Skin epidermis (tissue), 12 donors: ENCODE measurements around the gene TTC8.
A peak's percentile ranks its signal among the peaks of the same experiment; 100 is the strongest.
"Not testable (repeated sequence)": the region's sequence is repeated elsewhere in the genome, so short reads cannot be mapped to it uniquely, and the experiment has no call there.

Experiments
- H3K27ac ChIP-seq, 21 experiments: fragments of 200-600 bp; sonication (generic) in 11 of 21; one replicate each; pipeline ENCODE4 v1.5.0; 2020; ENCODE audit warnings: mild to moderate bottlenecking in 3 of 21, inconsistent platforms in 2 of 21, moderate library complexity in 2 of 21
- H3K4me3 ChIP-seq, 7 experiments: fragments of 200-600 bp; sonication (generic) in 2 of 7; one replicate each; pipeline ENCODE4 v1.5.0; 2020; ENCODE audit warnings: inconsistent platforms in 2 of 7, mild to moderate bottlenecking in 2 of 7, moderate library complexity in 1 of 7

The TTC8 gene

DNA sequence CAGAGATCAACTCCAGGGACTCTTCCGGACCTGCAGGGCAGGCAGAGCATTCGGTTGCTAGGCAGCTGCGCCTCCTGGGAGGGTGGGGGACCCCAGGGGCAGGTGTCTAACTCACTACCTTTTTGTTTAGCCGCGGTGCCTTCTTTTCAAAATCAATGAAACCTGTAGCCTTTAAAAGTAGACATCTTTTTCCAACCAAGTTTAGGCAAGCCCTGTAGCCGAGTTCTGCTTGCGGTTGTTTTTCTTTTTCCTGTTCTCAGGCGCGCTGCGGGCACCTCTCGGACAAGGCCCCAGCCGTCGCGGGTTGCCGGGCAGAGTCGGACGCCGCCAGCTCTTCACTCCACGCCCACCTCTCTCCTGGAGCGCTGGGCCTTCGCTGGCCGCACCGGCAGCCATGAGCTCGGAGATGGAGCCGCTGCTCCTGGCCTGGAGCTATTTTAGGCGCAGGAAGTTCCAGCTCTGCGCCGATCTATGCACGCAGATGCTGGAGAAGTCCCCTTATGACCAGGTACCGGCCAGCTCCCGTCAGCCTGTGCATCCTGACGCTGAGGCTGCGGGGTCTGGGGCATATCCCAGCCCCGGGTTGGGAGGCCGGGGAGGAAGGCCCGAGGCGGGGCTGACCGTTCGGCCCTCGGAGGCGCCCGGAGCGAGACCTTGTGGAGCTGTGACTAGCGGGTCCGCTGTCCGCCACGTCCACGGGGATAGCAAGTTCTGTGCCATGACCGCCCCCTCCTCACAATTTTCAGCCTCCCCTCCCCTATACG, at the start of gene TTC8:
TSS of gene TTC8 (plus strand) at position 338 of the 764 bp plus-strand sequence. CDS start at position 395, 57 bp downstream.
- peak within 1 kb of the TSS; percentile 58 to 77 (median 69) for H3K4me3 ChIP-seq
- H3K27ac ChIP-seq: peak within 1 kb of the TSS; percentile 43 to 97 (median 88)

DNA sequence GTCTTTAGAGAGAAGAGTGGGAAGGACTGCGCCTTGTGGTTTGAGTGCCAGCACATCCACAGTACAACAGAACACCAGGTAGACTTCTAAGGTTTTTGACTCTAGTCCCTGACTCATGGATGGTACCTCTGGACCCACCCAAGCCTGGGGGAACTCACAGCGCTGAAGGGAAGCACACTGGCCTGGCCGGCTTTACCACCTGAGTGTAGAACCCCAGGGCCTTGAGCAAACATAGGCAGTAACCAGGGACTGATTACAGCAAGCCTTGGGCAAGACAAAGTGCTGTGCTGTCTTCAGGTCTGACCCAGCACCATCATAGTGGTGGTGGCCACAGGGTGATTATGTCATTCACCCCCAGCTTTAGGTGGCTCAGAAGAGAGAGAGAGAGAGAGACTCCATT, 48.9 kb upstream of the TTC8 start:
- H3K4me3 ChIP-seq: no peak overlapping the region
- no peak overlapping the region for H3K27ac ChIP-seq

DNA sequence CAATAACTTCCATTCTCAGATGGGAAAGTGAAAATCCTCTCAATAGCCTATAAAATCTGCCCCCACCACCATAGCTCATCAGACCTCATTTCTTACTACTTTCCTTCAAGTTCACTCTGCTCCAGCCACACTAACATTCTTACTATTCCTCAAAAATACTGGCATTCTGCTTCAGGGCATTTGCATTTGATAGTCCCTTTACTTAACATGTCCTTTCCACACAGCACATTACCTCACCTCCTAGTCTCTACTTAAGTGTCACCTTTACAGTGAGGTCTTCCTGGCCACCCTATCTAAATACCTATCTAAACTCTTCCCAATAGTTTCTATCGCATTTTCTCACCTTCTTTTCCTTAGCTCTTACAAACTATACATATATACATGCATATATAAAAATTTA, 38.5 kb upstream of the TTC8 start:
- Histone ChIP-seq H3K27ac (no peak overlapping the region), H3K4me3 (no peak overlapping the region)

DNA sequence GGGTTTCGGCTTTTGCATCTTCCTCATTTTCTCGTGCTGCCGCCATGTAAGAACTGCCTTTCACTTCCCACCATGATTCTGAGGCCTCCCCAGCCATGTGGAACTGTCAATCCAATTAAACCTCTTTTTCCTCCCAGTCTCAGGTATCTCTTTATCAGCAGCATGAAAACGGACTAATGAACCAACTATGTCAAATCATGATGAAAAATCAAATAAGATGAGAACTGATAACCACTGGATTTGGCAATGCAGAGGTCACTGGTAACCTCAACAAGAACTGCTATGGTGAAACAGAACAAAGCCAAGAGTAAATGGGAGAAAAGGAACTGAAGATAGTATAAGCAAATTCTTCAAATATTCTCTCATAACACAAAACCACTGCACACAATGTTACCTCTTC, 37.7 kb upstream of the TTC8 start:
- H3K27ac ChIP-seq: no peak overlapping the region
- H3K4me3 ChIP-seq: no peak overlapping the region

DNA sequence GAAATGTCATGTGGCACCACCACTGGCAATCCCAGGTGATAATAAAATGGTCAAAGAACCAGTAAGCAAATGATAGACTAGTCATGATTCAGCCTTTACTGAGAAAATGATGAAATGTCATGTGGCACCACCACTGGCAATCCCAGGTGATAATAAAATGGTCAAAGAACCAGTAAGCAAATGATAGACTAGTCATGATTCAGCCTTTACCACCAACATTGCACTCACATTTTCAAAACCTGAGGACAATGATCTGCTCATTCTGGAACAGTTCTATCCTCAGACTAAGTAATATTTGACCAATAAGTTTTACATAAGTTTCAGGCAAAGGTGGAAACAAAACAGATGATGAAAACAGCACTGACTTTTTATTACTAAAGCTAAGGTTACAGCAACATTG, 34.9 kb upstream of the TTC8 start:
- not testable (repeated sequence) for H3K27ac ChIP-seq, H3K4me3 ChIP-seq

DNA sequence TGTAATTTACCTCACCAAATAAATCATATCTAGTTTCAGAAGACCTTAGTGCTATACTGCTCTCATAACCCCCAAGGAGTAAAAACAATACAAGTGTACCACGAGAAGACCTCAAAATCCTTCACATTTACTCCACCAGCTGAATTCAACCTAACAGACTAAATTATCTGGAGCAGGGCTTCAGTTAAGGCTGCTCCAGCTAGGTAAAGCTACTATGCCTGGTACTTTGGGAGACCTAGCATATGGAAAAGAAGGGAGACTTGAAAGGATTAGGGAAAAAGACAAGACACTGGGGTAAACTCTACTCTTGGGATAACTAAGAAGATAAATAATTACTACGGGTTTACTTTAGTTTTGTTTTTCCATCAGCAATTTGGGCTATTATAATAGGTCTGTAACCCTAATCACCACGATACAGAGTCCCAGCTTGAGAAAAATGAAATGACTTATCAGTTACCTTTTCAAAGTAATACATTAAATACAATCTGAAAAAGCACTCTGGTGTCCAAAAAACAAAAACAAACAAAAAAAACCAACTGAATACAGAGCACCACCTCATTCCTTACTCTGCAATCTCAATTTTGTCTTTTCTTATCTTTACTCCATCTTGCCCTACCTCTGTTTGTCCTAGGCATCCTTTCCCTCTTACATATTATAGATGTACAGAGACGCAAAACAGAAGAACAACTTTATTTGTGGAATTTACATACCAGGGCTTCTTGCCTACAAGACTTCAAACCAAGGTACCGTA, 33.8 kb upstream of the TTC8 start:
- Histone ChIP-seq H3K4me3 (no peak overlapping the region), H3K27ac (no peak overlapping the region)

DNA sequence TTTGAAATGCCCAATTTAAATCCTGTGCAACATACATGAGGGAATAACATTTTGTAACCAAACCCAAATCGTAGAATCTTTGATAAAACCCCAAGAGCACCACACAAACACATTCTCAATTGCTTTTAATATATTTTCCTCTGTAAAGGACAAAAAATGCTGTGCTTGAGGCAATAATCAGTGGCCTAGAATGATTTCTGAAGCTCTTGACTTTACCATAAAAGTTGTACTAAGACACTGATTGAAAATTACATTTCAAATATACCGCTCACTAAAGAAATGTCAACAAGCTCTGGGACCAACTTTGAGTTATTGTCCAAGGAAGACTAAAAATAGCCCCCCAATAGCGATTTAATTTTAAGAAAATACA, 33.2 kb upstream of the TTC8 start:
- Histone ChIP-seq H3K27ac (no peak overlapping the region), H3K4me3 (peak overlapping the region in 2 of 7 experiments; percentile 55 to 74)

DNA sequence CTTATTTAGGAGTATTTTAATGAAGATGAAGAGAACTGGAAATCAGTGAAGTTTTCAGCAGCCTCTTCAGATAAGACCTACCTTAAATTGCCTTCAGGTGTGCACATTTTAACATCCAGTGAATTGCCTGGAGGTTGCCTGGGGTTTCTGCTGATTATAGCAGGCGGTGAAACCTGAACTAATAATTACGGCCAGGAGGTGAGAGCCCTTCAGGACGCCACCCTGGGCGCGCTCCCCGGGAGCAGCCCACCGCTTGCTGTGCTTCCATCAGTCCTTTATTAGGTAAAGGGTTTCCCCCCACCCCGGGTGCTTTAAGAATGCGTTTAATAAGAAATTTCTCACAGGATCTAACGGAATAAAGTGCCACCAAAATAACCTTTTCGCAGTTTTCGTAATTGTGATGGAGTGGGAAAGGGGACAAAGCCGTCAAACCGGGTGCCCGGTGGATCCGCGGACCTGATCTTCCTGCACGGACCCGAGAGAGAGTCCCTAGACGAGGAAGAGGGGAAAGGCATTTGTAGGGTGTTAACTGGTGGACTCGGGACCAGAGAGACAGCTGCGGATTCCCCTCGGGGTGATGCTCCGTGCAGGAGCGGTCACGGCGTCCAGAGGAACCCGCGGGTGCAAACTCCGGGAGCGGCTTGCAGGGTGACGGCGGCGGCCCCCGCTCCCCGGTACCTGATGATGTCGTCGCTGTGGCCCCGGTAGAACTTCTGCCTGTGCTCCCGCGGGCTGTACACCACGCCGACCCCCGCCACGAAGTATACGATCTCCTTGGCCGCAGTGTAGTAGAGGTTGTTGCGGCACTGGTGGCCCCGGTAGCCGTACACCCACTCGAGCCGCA, 32.6 kb upstream of the TTC8 start:
- peak overlapping the region; percentile 36 to 75 (median 57) for H3K4me3 ChIP-seq
- peak overlapping the region in 8 of 21 experiments; percentile 7 to 73 (median 50) for H3K27ac ChIP-seq

DNA sequence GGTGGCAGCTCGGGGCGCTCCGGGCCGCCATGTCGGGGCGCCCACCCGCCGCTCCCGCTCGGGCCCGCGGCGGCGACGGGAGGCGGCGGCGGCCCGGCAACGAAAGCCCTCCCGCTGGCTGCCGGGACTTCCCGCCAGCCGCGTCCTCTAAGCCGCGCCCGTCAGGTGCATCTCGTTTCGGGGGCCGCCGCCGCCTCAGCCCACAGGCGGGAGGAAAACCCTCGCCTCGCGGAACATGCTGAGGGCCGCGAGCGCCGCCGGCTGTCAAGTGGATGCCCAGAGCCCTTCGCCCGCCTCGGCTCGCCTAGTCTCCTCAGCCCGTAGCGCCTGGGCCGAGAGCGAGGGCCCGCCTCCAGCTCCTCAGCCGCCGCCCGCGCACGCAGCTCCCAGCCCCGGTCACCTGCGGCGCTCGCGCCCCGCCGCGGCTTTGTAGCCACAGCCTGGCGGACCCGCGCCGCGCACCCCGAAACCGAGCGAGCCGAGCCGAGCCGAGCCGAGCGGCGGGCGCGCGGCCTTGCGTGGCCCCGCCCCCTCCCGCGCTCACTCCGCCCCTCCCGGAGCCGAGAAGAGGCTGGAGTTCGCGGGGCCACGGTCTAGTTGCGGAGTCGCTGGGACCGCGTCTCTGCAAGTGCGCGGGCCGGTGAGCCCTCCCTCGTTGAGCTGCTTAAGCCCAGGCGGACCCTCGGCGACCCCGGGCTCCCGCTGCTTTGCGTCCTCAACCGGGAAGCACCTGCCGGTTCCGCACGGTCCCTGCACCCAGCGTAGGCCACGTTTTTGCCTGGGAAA, 31.8 kb upstream of the TTC8 start, which contains the start of gene EML5:
TSS of gene EML5 (minus strand) at position 481 of the 786 bp plus-strand sequence. CDS start at position 31, 450 bp downstream.
- H3K4me3 ChIP-seq: peak within 1 kb of the TSS; percentile 36 to 75 (median 57)
- peak within 1 kb of the TSS in 9 of 21 experiments; percentile 6 to 73 (median 49) for H3K27ac ChIP-seq

DNA sequence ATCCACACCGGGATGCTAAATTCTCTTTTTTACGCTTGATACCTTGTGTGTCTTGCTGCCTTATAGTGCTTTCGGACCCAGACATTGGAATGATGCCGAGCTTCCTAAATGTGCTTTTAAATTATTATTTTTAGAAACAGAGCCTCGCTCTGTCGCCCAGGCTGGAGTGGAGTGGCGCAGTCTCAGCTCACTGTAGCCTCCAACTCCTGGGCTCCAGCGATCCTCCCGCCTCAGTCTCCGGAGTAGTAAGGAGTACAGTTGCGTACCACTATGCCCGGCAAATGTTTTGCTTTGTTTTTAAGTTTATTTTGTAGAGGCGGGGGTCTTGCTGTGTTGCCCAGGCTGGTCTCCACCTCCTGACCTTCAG, 31.2 kb upstream of the TTC8 start:
- Histone ChIP-seq H3K27ac (peak overlapping the region in 5 of 21 experiments; percentile 6 to 73 (median 24)), H3K4me3 (peak overlapping the region; percentile 36 to 75 (median 57))

DNA sequence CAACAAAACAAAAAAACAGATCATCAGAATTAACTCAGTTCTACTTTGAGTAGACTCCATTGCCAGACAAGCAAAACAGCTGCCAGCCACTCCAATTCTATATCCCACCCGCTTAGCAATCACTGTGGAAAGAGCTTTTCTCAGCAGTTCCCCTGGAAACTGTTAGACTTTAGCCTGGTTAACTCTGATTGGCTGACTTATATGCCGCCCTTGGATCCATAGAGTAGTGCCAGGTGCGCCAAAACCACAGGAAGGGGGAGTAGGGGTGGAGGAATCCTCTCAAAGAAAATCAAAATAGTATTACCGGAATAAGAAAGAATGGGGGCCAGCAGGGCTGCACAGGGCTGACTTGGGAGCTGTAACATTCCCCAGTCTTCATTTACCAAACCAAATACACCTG, 26.3 kb upstream of the TTC8 start:
- Histone ChIP-seq H3K27ac (no peak overlapping the region), H3K4me3 (no peak overlapping the region)

DNA sequence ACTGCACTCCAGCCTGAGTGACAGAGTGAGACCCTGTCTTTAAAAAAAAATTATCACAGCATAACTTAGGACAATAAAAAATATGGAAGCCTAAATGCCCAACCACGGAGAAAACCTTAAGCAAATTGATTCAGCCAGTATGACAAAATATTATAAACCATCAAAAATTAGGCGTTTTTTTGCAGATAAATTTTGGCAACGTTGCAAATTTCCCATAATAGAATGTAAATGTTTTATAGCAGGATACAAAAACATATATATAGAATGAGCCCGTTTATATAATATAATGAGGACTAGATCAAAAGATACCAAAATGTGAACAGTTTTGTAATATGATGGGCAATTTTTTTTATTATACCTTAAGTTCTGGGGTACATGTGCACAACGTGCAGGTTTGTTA, 24.9 kb upstream of the TTC8 start:
- Histone ChIP-seq H3K4me3 (no peak overlapping the region), H3K27ac (no peak overlapping the region)

DNA sequence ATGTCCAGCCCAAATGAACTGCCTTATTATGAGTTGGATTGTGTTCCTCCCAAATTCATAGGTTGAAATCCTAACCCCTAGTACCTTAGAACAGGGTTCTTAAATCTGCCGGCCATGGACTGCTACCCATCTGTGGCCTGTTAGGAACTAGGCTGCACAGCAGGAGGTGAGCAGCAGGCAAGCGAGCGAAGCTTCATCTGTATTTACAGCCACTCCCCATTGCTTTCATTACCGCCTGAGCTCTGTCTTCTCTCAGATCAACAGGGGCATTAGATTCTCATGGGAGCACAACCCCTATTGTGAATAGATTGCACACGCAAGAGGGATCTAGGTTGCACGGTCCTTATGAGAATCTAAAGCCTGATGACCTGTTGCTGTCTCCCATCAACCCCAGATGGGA, 21.9 kb upstream of the TTC8 start:
- no peak overlapping the region for H3K4me3 ChIP-seq
- H3K27ac ChIP-seq: no peak overlapping the region

DNA sequence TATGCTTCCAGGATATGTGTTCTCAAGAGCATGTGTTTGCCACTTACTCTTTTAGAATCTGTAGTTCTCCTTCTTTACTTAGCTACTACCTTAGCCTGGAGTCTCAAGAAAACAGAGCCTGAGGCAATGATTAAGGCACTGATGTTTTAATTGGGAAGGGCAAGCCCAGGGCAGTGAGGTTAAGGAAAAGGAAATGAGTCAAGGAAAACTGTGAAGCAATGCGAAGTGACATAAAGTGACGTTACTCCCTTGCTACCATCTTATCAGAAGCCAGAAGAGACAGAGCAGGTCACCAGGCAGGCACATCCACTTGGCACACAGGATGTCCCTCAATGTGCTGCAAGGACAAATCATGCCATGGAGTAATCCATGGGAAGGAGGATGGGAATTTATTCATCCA, 20.4 kb upstream of the TTC8 start:
- H3K4me3 ChIP-seq: no peak overlapping the region
- no peak overlapping the region for H3K27ac ChIP-seq

DNA sequence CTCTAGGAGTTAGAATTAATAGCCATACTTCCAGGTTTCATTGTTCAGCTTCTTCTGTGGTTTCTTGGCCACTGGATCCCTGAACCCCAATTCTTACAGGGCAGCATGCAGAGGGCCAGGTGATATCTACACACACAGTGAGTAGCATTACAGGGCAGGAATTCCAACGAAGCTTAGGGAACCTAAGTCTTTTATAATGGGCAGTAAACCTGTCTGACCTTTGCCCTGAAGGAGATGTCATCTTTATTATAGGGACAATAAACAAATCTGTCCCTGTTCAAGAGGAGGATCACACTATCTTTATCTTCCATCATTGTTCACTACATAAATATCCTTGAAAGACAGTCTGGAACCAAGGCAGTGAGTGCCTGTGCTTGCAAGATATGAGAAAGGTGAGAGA, 20.0 kb upstream of the TTC8 start:
- H3K4me3 ChIP-seq: no peak overlapping the region
- no peak overlapping the region for H3K27ac ChIP-seq

DNA sequence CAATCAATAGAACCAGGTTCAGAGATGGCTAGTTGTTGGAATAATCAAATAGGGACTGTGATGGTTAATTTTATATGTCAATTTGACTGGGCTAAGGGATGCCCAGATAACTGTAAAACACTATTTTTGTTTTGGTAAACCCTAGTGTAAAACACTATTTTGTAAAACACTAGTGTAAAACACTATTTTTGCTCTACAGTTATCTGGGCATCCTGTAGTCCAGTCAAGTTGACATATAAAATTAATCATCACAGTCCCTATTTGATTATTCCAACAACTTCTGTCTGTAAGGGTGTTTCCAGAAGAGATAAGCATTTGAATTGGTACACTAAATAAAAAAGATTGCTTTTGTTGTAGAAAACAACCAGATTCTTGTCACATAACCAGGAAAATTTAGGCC, 16.1 kb upstream of the TTC8 start:
- H3K27ac ChIP-seq: no peak overlapping the region
- H3K4me3 ChIP-seq: no peak overlapping the region

DNA sequence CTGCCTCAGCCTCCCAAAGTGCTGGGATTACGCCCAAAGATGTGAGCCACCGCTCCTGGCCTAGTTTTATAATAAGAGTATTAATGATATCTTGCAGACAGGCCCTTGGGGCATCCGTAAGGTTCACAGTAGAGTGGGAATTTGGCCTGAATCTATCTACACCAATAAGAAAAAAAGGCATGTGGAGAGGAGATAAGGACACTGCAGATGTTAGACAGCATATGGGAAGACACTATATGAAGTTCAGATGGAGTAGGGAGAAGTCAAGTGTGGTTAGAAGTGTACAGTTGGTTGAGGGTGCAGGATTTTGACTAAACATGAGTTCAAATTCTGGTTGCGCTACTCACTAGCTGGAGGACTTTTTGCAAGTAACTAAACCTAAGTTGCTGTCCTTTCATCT, 8.5 kb upstream of the TTC8 start:
- Histone ChIP-seq H3K27ac (no peak overlapping the region), H3K4me3 (no peak overlapping the region)

DNA sequence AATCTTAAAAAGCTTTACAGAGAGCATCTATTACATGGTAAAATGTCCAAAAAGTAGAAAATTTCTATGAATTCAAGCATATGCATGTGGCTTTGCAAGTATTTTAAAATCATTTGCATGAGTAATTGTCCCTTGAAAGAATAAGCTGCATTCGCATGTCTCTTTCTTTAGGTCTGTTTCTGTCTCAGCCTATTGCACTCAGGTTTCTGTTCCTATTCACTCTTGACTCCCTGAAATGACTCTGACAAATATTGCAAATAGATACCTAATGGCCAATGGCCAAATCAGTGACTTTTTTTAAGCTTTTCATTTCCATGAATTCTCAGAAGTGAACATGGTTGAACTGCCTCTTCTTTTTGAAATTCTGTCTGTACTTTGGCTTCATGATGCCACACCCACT, 6.4 kb upstream of the TTC8 start:
- Histone ChIP-seq H3K27ac (no peak overlapping the region), H3K4me3 (no peak overlapping the region)

DNA sequence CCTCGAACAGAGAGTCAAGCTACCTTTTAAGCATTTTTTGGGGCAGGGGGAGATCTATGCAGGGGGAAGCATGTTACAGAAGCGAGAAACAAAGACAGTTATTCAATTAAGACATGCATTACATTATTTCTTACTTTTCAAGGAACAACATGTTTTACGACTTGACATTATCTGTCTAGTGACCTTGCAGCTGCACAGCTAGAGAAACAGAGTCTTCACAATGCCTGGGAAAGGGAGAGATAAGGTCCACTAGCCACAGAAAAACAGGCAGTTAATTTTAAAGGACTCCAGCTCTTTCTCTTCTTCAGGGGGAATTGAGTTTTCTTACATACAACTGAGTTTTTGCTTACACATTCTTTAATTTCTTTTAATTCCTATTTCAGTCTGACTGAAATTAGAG, 4.8 kb upstream of the TTC8 start:
- not testable (repeated sequence) for H3K27ac ChIP-seq

DNA sequence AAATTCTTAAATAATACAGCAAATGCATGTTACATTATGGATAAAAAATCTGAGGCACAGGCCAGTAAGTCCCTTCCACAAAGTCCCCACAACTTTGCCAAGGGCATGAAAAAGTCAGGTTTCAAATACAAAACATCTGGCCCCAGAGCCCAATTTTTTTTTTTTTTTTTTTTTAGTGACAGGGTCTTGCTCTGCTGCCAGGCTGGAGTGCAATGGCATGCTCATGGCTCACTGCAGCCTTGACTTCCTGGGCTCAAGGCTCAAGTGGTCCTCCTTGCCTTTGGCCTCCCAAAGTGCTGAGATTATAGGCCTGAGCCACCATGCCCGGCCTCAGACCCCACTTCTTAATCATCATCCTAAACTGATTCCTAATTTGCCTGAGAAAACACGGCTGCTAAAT, 3.1 kb upstream of the TTC8 start:
- Histone ChIP-seq H3K4me3 (no peak overlapping the region), H3K27ac (no peak overlapping the region)

More for the DNA sequence above, 4.8 kb upstream of the TTC8 start:
- H3K4me3 ChIP-seq: not testable (repeated sequence)
